SH-SY5Y (cell line): Measurements from ENCODE around the gene BCL7B.

Experiments
- GATA2 ChIP-seq: IDR thresholded peaks from 2 replicates; pipeline ENCODE4 v1.6.1; 2011; ENCODE audit warnings: mild to moderate bottlenecking, low read depth, low read length
- GATA3 ChIP-seq: IDR thresholded peaks from 2 replicates; pipeline ENCODE4 v1.6.1; 2011; ENCODE audit warnings: low read depth, mild to moderate bottlenecking, low read length, moderate library complexity

DNA sequence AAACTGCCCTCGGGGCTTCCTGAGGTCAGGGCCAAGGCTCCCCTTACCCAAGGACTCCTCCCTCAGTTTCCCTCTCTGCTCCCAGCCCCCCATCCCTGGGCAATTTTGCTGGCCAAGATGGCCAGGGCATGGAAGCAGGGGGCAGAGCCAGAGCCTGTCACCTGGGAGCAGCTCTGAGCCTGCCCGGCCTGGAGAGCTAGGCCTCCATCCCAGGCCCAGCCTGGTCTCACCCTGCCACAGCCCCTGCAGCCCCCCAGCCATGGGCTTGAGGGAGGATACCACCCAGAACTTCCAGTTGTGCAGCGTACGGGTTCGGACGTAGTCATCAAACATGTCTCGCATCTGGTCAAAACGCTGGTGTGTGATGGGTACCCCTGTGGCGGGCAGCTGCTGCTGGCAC lies 37.9 kb upstream of the BCL7B start:
- no peak for TF ChIP-seq GATA2
- TF ChIP-seq GATA3 = no peak
